Skeletal muscle tissue (tissue), 4 donors: ENCODE data around the gene RIPOR1. TPM values are rescaled to one million over a fixed set of nuclear protein-coding genes. Genes with fewer than 3 reads are reported as not detected.

ENCODE experiments used
- H3K27ac ChIP-seq: one replicate; pipeline ENCODE4 v1.7.0; 2013; ENCODE audit warnings: mild to moderate bottlenecking, low read depth, low read length, inconsistent platforms
- H3K27me3 ChIP-seq, 3 donors: one replicate each; pipeline ENCODE4 v1.7.0; 2013; ENCODE audit warnings: low read length in 3 of 3; ENCODE audit not compliant: control insufficient read depth in 3 of 3, insufficient read depth in 3 of 3
- H3K36me3 ChIP-seq, 3 donors: one replicate each; pipeline ENCODE4 v1.7.0; 2013; ENCODE audit warnings: low read length in 3 of 3; ENCODE audit not compliant: control insufficient read depth in 3 of 3, insufficient read depth in 3 of 3
- H3K4me1 ChIP-seq, 3 donors: one replicate each; pipeline ENCODE4 v1.7.0; 2013; ENCODE audit warnings: low read length in 3 of 3, mild to moderate bottlenecking in 3 of 3; ENCODE audit not compliant: control insufficient read depth in 3 of 3, insufficient read depth in 3 of 3
- H3K4me3 ChIP-seq, 3 donors: one replicate each; pipeline ENCODE4 v1.7.0; 2013; ENCODE audit warnings: low read length in 3 of 3
- H3K9ac ChIP-seq, 3 donors: one replicate each; pipeline ENCODE4 v1.7.0; 2013; ENCODE audit warnings: low read length in 3 of 3, mild to moderate bottlenecking in 3 of 3, moderate library complexity in 2 of 3, low read depth in 1 of 3
- H3K9me3 ChIP-seq, 3 donors: one replicate each; pipeline ENCODE4 v1.7.0; 2013; ENCODE audit warnings: low read length in 3 of 3; ENCODE audit not compliant: control insufficient read depth in 3 of 3
- total RNA-seq: library from RNA; depleted of rRNA; stranded (reverse); fragments of >200 nt; gene quantifications from one replicate; pipeline ENCODE4 v1.2.3, GENCODE V29; 2014
- donor health status: Osteomylitis.

Gene RIPOR1
- total RNA-seq, 1 donor from 2014 or later: 30.8 TPM

- H3K36me3 ChIP-seq: no peaks in the 10 kb centered on the region
- no peak overlapping the region for H3K27ac ChIP-seq
- H3K4me1 ChIP-seq: peaks cover 21 to 28% (median 24%) of the 10 kb centered on the region in 3 donors
- H3K4me3 ChIP-seq: no peak overlapping the region
- H3K9ac ChIP-seq: no peak overlapping the region
- H3K27me3 ChIP-seq: no peaks in the 10 kb centered on the region
- no peaks in the 10 kb centered on the region for H3K9me3 ChIP-seq
Measured at GRCh38 chr16:67565470-67566100, 37.0 kb downstream of the RIPOR1 start.

DNA sequence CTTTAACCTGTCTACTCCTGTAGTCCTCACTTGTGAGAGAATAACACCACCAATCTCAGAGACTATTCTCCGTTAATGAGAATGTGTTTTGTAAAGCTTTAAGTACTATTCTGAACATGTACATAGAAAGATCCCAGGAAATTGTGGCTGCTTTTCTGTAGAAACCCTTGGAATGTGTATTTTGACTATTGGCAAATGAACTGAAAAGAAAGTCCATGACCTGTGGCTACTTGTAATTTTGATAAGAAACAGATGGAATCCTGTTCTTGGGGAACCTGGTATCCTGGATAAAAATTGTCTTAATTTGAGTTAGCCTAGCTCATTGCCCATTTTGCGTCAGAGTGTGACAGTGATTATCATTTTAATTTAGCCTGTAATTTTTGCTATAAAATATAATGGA is 42.8 kb downstream of the RIPOR1 start:
- Histone ChIP-seq H3K27ac (no peak overlapping the region), H3K27me3 (no peaks in the 10 kb centered on the region), H3K4me1 (no peaks in the 10 kb centered on the region), H3K9me3 (no peaks in the 10 kb centered on the region), H3K36me3 (peaks cover 6 to 16% (median 8%) of the 10 kb centered on the region in 3 donors), H3K9ac (no peak overlapping the region), H3K4me3 (no peak overlapping the region)

GRCh38 chr16:67571981-67572431 is 43.4 kb downstream of the RIPOR1 start:
- Histone ChIP-seq H3K27me3 (no peaks in the 10 kb centered on the region), H3K27ac (no peak overlapping the region), H3K9me3 (no peaks in the 10 kb centered on the region), H3K36me3 (peaks cover 6 to 16% (median 8%) of the 10 kb centered on the region in 3 donors), H3K9ac (no peak overlapping the region), H3K4me1 (no peaks in the 10 kb centered on the region), H3K4me3 (no peak overlapping the region)

- Histone ChIP-seq H3K4me3 (no peak overlapping the region), H3K4me1 (no peaks in the 10 kb centered on the region), H3K27me3 (no peaks in the 10 kb centered on the region), H3K27ac (no peak overlapping the region), H3K9ac (no peak overlapping the region), H3K36me3 (peaks cover 0 to 7% (median 6%) of the 10 kb centered on the region in 3 donors), H3K9me3 (no peaks in the 10 kb centered on the region)
Measured at GRCh38 chr16:67579686-67580085, 51.1 kb downstream of the RIPOR1 start.

DNA sequence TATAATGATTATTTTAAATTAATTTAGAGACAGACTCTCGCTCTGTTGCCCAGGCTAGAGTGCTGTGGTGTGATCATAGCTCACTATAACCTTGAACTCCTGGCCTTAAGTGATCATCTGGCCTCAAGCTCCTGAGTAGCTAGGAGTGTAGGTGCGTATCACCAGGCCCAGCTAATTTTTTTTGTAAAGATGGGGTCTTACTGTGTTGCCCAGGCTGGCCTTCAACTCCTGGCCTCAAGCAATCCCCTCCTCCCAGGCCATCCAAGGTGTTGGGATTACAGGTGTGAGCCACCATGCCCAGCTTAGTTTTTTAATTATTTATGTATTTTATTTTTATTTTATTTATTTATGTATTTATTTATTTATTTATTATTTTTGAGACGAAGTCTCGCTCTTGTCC is 51.6 kb downstream of the RIPOR1 start:
- Histone ChIP-seq H3K27me3 (no peaks in the 10 kb centered on the region), H3K27ac (no peak overlapping the region), H3K9ac (no peak overlapping the region), H3K36me3 (peaks cover 0 to 2% (median 2%) of the 10 kb centered on the region in 3 donors), H3K4me3 (no peak overlapping the region), H3K4me1 (no peaks in the 10 kb centered on the region), H3K9me3 (no peaks in the 10 kb centered on the region)

- peaks cover 2 to 6% (median 2%) of the 10 kb centered on the region in 3 donors for H3K36me3 ChIP-seq
- H3K4me1 ChIP-seq: peaks cover 0 to 7% (median 5%) of the 10 kb centered on the region in 3 donors
Measured at GRCh38 chr16:67593288-67593687, 64.7 kb downstream of the RIPOR1 start.

DNA sequence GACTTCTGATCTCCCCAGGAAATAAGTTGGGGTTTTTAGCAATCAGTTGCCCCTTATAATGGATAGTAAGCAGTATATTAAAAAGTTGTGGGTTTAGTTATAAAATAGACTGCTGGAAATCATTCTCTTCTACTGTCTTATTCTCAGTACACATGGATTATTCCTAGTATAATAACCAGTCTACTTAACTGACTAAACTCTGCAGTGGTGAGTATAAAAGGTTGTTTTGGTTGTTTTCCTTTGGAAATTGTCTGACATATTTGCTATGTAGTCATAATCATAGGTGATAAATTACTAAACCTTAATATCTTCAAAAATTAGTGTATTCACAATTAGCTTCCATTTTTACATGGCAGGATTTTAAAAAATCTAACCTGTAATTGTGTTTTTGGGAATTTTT is 65.1 kb downstream of the RIPOR1 start:
- Histone ChIP-seq H3K4me1 (peaks cover 3 to 10% (median 5%) of the 10 kb centered on the region in 3 donors), H3K27me3 (no peaks in the 10 kb centered on the region)

More at GRCh38 chr16:67593288-67593687, 64.7 kb downstream of the RIPOR1 start:
- H3K9me3 ChIP-seq: no peaks in the 10 kb centered on the region
- H3K9ac ChIP-seq: no peak overlapping the region
- no peak overlapping the region for H3K27ac ChIP-seq
- H3K4me3 ChIP-seq: no peak overlapping the region
- no peaks in the 10 kb centered on the region for H3K27me3 ChIP-seq

GRCh38 chr16:67594256-67594915 is 65.8 kb downstream of the RIPOR1 start:
- H3K4me3 ChIP-seq: no peak overlapping the region
- H3K9me3 ChIP-seq: no peaks in the 10 kb centered on the region
- H3K9ac ChIP-seq: no peak overlapping the region
- H3K27me3 ChIP-seq: no peaks in the 10 kb centered on the region
- H3K27ac ChIP-seq: no peak overlapping the region
- H3K4me1 ChIP-seq: peaks cover 4 to 12% (median 5%) of the 10 kb centered on the region in 3 donors
- H3K36me3 ChIP-seq: peaks cover 2 to 6% (median 2%) of the 10 kb centered on the region in 3 donors

More for the DNA sequence above, 65.1 kb downstream of the RIPOR1 start:
- Histone ChIP-seq H3K9me3 (no peaks in the 10 kb centered on the region), H3K4me3 (no peak overlapping the region), H3K9ac (no peak overlapping the region), H3K36me3 (peaks cover 2 to 6% (median 2%) of the 10 kb centered on the region in 3 donors), H3K27ac (no peak overlapping the region)

- H3K36me3 ChIP-seq: peaks cover 2 to 6% (median 2%) of the 10 kb centered on the region in 3 donors
- no peak overlapping the region for H3K4me3 ChIP-seq
- H3K4me1 ChIP-seq: peaks cover 4 to 12% (median 5%) of the 10 kb centered on the region in 3 donors
- H3K9me3 ChIP-seq: no peaks in the 10 kb centered on the region
- H3K27me3 ChIP-seq: no peaks in the 10 kb centered on the region
- H3K9ac ChIP-seq: no peak overlapping the region
- H3K27ac ChIP-seq: no peak overlapping the region
Measured at GRCh38 chr16:67594956-67595355, 66.3 kb downstream of the RIPOR1 start.
